Mesenchymal stem cell (in vitro differentiated cells and primary cell): ENCODE results near the gene PDS5A.

ENCODE experiments used
- DNase-seq: peaks from one replicate; pipeline ENCODE4 v3.0.0-alpha.2; 2013
- H2AFZ ChIP-seq: one replicate; pipeline ENCODE4 v1.6.1; 2013; ENCODE audit warnings: low read depth, mild to moderate bottlenecking, control low read depth, inconsistent platforms, low read length, moderate library complexity
- H2AK5ac ChIP-seq: 2 replicates; pipeline ENCODE4 v1.6.1; 2013; ENCODE audit warnings: low read length, moderate library complexity, mild to moderate bottlenecking, inconsistent platforms; ENCODE audit not compliant: severe bottlenecking
- H2BK120ac ChIP-seq: one replicate; pipeline ENCODE4 v1.6.1; 2013; ENCODE audit warnings: low read depth, mild to moderate bottlenecking, inconsistent platforms, low read length, moderate library complexity
- H2BK12ac ChIP-seq, 2 experiments: one replicate each; pipeline ENCODE4 v1.6.1; 2013; ENCODE audit warnings: inconsistent platforms in 2 of 2, low read length in 2 of 2, mild to moderate bottlenecking in 2 of 2, moderate library complexity in 2 of 2, control low read depth in 1 of 2
- H2BK15ac ChIP-seq: one replicate; pipeline ENCODE4 v1.6.1; 2013; ENCODE audit warnings: mild to moderate bottlenecking, low read depth, inconsistent platforms; ENCODE audit not compliant: poor library complexity, severe bottlenecking
- H2BK5ac ChIP-seq: 2 replicates; pipeline ENCODE4 v1.6.1; 2013; ENCODE audit warnings: low read depth, mild to moderate bottlenecking, low read length, control low read depth, inconsistent platforms; ENCODE audit not compliant: poor library complexity, severe bottlenecking
- H3K14ac ChIP-seq, 2 experiments: one replicate each; pipeline ENCODE4 v1.6.1; 2013; ENCODE audit warnings: inconsistent platforms in 2 of 2, low read length in 2 of 2, control low read depth in 1 of 2, mild to moderate bottlenecking in 1 of 2, moderate library complexity in 1 of 2
- H3K18ac ChIP-seq, 2 experiments: one replicate each; pipeline ENCODE4 v1.6.1; 2013; ENCODE audit warnings: inconsistent platforms in 2 of 2, low read length in 2 of 2, control low read depth in 1 of 2, low read depth in 1 of 2, mild to moderate bottlenecking in 1 of 2
- H3K23ac ChIP-seq, 2 experiments: one replicate each; pipeline ENCODE4 v1.6.1; 2013; ENCODE audit warnings: inconsistent platforms in 2 of 2, low read length in 2 of 2, mild to moderate bottlenecking in 2 of 2, moderate library complexity in 2 of 2, control low read depth in 1 of 2
- H3K27ac ChIP-seq: 2 replicates; pipeline ENCODE4 v1.5.1; 2013; ENCODE audit warnings: mild to moderate bottlenecking, moderate library complexity, low read length, control low read depth, inconsistent platforms; ENCODE audit not compliant: poor library complexity, severe bottlenecking
- H3K27me3 ChIP-seq, 2 experiments: 2 replicates each; pipeline versions ENCODE4 v1.6.1 to v1.7.0; 2013; ENCODE audit warnings: low read length in 2 of 2, mild to moderate bottlenecking in 2 of 2, moderate library complexity in 2 of 2, control low read depth in 1 of 2, inconsistent platforms in 1 of 2; ENCODE audit not compliant: control insufficient read depth in 1 of 2, insufficient read depth in 1 of 2
- H3K36me3 ChIP-seq, 2 experiments: 2 replicates each; pipeline versions ENCODE4 v1.6.1 to v1.7.0; 2013; ENCODE audit warnings: low read length in 2 of 2, control low read depth in 1 of 2, inconsistent platforms in 1 of 2, low read depth in 1 of 2, mild to moderate bottlenecking in 1 of 2; ENCODE audit not compliant: insufficient read depth in 2 of 2, control insufficient read depth in 1 of 2
- H3K4ac ChIP-seq, 2 experiments: one replicate each; pipeline ENCODE4 v1.6.1; 2013; ENCODE audit warnings: inconsistent platforms in 2 of 2, low read length in 2 of 2, mild to moderate bottlenecking in 2 of 2, moderate library complexity in 2 of 2, control low read depth in 1 of 2, low read depth in 1 of 2
- H3K4me1 ChIP-seq: 2 replicates; pipeline ENCODE4 v1.6.1; 2013; ENCODE audit warnings: low read depth, low read length, control low read depth; ENCODE audit not compliant: control insufficient read depth, insufficient read depth
- H3K4me2 ChIP-seq: 2 replicates; pipeline ENCODE4 v1.6.1; 2013; ENCODE audit warnings: low read length, mild to moderate bottlenecking, inconsistent platforms; ENCODE audit not compliant: poor library complexity, severe bottlenecking
- H3K4me3 ChIP-seq, 2 experiments: 2 replicates each; pipeline versions ENCODE4 v1.5.1 to v1.7.0; 2013; ENCODE audit warnings: low read length in 2 of 2, mild to moderate bottlenecking in 2 of 2, control low read depth in 1 of 2, low read depth in 1 of 2; ENCODE audit not compliant: insufficient read depth in 1 of 2
- H3K79me1 ChIP-seq: replicated peaks from 2 replicates; pipeline ENCODE4 v1.6.1; 2013; ENCODE audit warnings: mild to moderate bottlenecking, control low read depth, low read length, inconsistent platforms; ENCODE audit not compliant: poor library complexity, severe bottlenecking
- H3K9ac ChIP-seq: 2 replicates; pipeline ENCODE4 v1.7.0; 2013; ENCODE audit warnings: mild to moderate bottlenecking, low read length, moderate library complexity
- H3K9me3 ChIP-seq: 2 replicates; pipeline ENCODE4 v1.7.0; 2013; ENCODE audit warnings: mild to moderate bottlenecking, low read length; ENCODE audit not compliant: control insufficient read depth
- H4K8ac ChIP-seq: one replicate; pipeline ENCODE4 v1.6.1; 2013; ENCODE audit warnings: inconsistent platforms, mild to moderate bottlenecking, low read length, moderate library complexity
- H4K91ac ChIP-seq: one replicate; pipeline ENCODE4 v1.6.1; 2013; ENCODE audit warnings: mild to moderate bottlenecking, low read length, inconsistent platforms
- WGBS: methylation state at CpG from one replicate; pipeline ENCODE4 v1.1.7; 2013; ENCODE audit warnings: mixed read lengths; 5-methylcytosine and 5-hydroxymethylcytosine counted together

PDS5A gene

GRCh38 chr4:39822662-39823061 lies 155.0 kb downstream of the PDS5A start:
- no peaks in the 10 kb centered on the region for H3K27me3 ChIP-seq
- peaks cover 14% of the 10 kb centered on the region for H3K79me1 ChIP-seq
- H2BK5ac ChIP-seq: no peak overlapping the region
- H2AFZ ChIP-seq: no peak overlapping the region
- H3K18ac ChIP-seq: no peak overlapping the region
- H2BK12ac ChIP-seq: no peak overlapping the region
- no peak overlapping the region for H2BK120ac ChIP-seq
- no peak overlapping the region for H3K4ac ChIP-seq
- no peak overlapping the region for H3K9ac ChIP-seq
- DNase-seq: no peak
- no peak overlapping the region for H3K4me2 ChIP-seq
- H3K4me1 ChIP-seq: peaks cover 2% of the 10 kb centered on the region
- no peaks in the 10 kb centered on the region for H3K9me3 ChIP-seq
- H3K23ac ChIP-seq: no peak overlapping the region
- H2BK15ac ChIP-seq: no peak overlapping the region
- H3K36me3 ChIP-seq: peaks cover 17 to 32% of the 10 kb centered on the region in 2 experiments
- H3K4me3 ChIP-seq: no peak overlapping the region
- H3K14ac ChIP-seq: no peak overlapping the region
- H4K91ac ChIP-seq: no peak overlapping the region
- H3K27ac ChIP-seq: no peak overlapping the region
- no peak overlapping the region for H4K8ac ChIP-seq
- no peak overlapping the region for H2AK5ac ChIP-seq

GRCh38 chr4:39821951-39822350 lies 155.8 kb downstream of the PDS5A start:
- Histone ChIP-seq H3K23ac (no peak overlapping the region), H4K91ac (peak overlapping the region; percentile 47), H2BK15ac (no peak overlapping the region), H3K9ac (no peak overlapping the region), H3K27ac (no peak overlapping the region), H2BK12ac (no peak overlapping the region), H3K9me3 (no peaks in the 10 kb centered on the region), H2AFZ (no peak overlapping the region), H3K79me1 (peaks cover 12% of the 10 kb centered on the region), H2BK120ac (no peak overlapping the region), H2AK5ac (no peak overlapping the region), H3K4me1 (peaks cover 2% of the 10 kb centered on the region), H3K18ac (no peak overlapping the region), H3K4me3 (no peak overlapping the region), H3K36me3 (peaks cover 15 to 25% of the 10 kb centered on the region in 2 experiments), H3K4me2 (no peak overlapping the region), H4K8ac (no peak overlapping the region), H3K27me3 (no peaks in the 10 kb centered on the region), H2BK5ac (no peak overlapping the region), H3K4ac (no peak overlapping the region), H3K14ac (no peak overlapping the region)
- DNase-seq: no peak
- WGBS: 92% methylated on average over 7 of the region's 9 CpGs

GRCh38 chr4:39820186-39820585 lies 157.5 kb downstream of the PDS5A start:
- H2BK120ac ChIP-seq: no peak overlapping the region
- H3K4me2 ChIP-seq: no peak overlapping the region
- H3K23ac ChIP-seq: no peak overlapping the region
- H3K9me3 ChIP-seq: no peaks in the 10 kb centered on the region
- no peak overlapping the region for H3K4me3 ChIP-seq
- no peak overlapping the region for H2BK15ac ChIP-seq
- no peak overlapping the region for H3K9ac ChIP-seq
- no peak overlapping the region for H4K8ac ChIP-seq
- no peak overlapping the region for H3K27ac ChIP-seq
- peaks cover 2% of the 10 kb centered on the region for H3K4me1 ChIP-seq
- no peaks in the 10 kb centered on the region for H3K27me3 ChIP-seq
- no peak overlapping the region for H3K4ac ChIP-seq
- H3K18ac ChIP-seq: no peak overlapping the region
- H2BK12ac ChIP-seq: no peak overlapping the region
- no peak overlapping the region for H3K14ac ChIP-seq
- no peak for DNase-seq
- no peak overlapping the region for H2BK5ac ChIP-seq
- peaks cover 14 to 21% of the 10 kb centered on the region in 2 experiments for H3K36me3 ChIP-seq
- H4K91ac ChIP-seq: no peak overlapping the region
- no peak overlapping the region for H2AFZ ChIP-seq
- no peak overlapping the region for H2AK5ac ChIP-seq
- peaks cover 12% of the 10 kb centered on the region for H3K79me1 ChIP-seq
- WGBS: 60% methylated on average over 2 of the region's 5 CpGs

DNA sequence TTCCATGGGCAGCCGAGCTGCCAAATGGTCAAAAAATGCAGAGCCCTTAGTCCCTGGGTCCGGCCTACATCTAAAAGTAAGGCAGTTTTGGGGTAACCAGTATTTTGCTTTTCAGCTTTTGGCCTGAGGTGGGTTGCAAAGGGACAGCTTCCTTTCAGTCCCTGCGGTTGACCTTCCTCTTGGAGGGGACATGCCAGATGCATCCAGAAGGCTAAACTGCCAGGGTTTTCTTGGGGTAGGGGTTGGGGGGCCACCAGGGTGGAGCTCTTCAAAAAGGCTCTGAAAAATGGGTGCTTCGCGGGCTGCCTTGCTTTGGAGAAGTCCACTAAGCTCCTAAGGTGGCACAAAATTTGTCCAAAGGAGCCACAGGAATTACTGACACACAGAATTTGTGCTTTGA lies 159.1 kb downstream of the PDS5A start:
- Histone ChIP-seq H2BK5ac (no peak overlapping the region), H2BK120ac (no peak overlapping the region), H3K23ac (no peak overlapping the region), H3K9ac (no peak overlapping the region), H2BK15ac (no peak overlapping the region), H3K79me1 (peaks cover 10% of the 10 kb centered on the region), H3K4me3 (no peak overlapping the region), H3K36me3 (peaks cover 11 to 22% of the 10 kb centered on the region in 2 experiments), H3K27ac (no peak overlapping the region), H3K4me1 (peaks cover 13% of the 10 kb centered on the region), H3K18ac (no peak overlapping the region), H3K27me3 (no peaks in the 10 kb centered on the region), H3K14ac (no peak overlapping the region), H3K4ac (no peak overlapping the region), H3K9me3 (no peaks in the 10 kb centered on the region), H4K91ac (no peak overlapping the region), H2BK12ac (no peak overlapping the region), H2AK5ac (no peak overlapping the region), H4K8ac (no peak overlapping the region), H2AFZ (no peak overlapping the region), H3K4me2 (no peak overlapping the region)
- DNase-seq: no peak
- WGBS: 85% methylated on average over 5 of the region's 5 CpGs
